LNCAP (cell line): ENCODE data around the gene LMAN1.

ENCODE experiments used
- TF ChIP-seq, protein P1 (sequence below): fragments of 450-650 bp; IDR thresholded peaks from 2 replicates; pipeline ENCODE4 v1.5.1; 2017; ENCODE audit warnings: mild to moderate bottlenecking

Gene LMAN1

DNA sequence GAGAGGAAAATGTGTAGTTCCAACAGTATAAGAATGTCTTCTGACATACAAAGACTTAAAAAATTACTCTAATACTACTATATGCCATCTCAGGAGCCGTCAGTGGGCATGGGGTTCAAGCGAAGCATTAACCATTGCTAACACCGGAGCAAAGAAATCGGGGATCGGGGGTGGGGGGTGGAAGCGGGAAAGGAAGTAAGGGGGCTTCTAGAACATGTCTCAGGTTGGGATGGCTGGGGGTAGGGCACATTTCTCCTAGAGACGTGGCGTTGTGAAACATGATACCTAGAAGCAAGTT, 702 bp downstream of the LMAN1 start:
- TF ChIP-seq, protein P1, sequence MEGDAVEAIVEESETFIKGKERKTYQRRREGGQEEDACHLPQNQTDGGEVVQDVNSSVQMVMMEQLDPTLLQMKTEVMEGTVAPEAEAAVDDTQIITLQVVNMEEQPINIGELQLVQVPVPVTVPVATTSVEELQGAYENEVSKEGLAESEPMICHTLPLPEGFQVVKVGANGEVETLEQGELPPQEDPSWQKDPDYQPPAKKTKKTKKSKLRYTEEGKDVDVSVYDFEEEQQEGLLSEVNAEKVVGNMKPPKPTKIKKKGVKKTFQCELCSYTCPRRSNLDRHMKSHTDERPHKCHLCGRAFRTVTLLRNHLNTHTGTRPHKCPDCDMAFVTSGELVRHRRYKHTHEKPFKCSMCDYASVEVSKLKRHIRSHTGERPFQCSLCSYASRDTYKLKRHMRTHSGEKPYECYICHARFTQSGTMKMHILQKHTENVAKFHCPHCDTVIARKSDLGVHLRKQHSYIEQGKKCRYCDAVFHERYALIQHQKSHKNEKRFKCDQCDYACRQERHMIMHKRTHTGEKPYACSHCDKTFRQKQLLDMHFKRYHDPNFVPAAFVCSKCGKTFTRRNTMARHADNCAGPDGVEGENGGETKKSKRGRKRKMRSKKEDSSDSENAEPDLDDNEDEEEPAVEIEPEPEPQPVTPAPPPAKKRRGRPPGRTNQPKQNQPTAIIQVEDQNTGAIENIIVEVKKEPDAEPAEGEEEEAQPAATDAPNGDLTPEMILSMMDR = no peak

DNA sequence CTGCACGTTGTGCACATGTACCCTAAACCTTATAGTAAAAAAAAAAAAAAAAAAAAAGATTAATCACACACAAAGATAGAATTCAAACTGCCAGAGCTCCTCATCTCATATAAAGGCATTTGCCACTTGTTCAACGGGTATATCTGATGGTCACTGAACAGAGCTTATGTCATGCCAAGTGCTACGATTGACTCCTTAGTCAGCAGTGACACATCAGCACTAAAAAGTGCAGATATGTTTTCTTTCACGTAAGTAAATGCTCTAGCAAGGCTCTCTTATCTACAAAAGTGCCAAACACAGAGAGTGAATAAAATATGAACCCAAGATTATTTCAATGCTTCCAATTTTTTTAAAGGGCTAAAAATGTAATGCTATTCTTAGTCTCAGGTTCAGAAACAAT, 1.1 kb downstream of the LMAN1 start:
- TF ChIP-seq, protein P1 = no peak

DNA sequence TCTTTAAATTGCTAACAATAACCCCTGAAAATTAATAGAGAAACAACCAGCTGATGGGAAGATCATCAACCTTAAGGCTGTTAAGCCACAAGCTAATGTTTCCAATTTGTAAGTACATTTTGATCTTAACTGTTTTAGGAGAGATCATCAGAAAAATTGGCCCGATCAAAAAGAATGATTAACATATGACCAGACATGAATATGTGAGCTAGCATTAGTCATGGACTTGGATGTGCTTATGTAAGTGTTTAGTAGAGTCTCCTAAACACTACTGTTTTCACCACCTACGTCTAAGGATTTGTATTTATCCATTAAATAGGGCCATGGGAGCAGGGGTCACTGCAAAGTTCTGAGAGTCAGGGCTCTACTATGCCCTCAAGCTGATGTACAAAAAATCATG, 4.3 kb downstream of the LMAN1 start:
- TF ChIP-seq, protein P1 = no peak

DNA sequence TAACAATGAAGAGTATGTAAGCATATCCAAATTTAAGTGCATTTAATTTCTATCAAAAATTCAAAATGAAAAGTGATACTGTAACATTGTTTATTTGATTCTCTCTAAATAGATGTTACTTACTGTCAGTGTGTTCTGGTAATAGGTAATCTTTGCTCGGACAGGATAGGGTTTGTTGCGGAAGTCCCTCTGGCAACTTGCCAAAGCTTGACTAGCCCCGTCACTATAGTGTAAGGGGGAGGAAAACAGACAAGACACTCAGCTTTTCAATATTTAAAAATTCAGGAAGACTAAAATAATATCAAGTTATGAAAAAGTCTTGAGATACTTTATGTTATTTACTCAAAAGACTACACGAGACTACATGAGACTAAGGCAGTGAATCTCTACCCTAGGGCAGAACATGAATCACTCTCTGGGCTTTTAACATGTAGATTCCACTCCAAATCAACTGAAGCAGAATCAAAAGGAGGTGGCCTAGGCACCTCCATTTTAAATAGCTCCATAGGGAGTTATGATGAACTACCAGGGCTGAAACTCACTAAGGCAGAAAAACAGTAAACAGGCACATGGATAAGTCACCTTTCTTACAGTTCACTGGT, 5.9 kb downstream of the LMAN1 start:
- TF ChIP-seq, protein P1 = no peak

DNA sequence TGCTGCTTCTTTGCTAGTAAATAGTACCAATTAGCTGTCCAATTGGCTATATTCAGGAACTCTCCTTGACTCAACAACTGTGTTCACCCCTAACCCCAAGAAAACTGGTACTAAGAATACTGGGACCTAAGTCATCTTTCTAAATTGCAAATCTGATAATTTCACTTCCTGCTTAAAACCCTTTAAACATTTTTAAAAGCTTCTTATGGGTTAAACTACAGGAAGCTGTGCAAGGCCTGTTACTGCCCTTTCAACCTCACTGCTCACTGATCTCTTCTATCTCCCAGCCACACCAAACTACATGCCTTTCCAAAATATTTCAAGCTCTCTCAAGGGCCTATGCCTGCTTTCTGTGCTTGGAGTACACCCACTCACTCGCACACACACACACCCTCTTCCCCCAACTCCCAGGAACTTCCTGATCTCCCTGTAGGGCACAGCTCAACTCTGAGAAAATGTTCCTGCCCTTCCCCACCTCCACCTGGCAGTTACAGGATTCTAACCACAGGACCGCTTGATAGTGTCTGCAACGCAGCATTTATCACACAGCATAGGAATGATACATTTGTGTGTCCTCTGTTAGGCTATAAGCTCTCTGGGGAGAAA, 6.7 kb downstream of the LMAN1 start:
- TF ChIP-seq, protein P1 = no peak

DNA sequence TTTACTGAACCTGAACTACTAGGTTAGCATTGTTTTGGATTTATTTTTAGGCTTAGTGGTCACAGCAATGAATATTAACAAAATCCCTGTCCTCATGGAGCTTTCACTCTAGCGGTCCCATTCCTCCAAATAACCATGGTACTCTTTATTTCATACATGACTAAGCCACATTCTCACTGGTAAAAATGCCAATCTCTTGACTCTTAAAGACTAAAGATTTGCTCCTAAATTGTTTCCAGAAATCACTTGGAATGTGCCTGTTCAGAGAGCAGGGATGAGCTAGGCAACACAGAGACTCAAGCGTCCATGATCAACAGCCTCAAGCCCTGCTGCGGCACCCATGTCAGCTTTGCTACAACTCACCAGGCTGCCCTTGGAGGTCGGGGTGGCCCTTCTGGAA, 13.5 kb downstream of the LMAN1 start:
- TF ChIP-seq, protein P1 = no peak

DNA sequence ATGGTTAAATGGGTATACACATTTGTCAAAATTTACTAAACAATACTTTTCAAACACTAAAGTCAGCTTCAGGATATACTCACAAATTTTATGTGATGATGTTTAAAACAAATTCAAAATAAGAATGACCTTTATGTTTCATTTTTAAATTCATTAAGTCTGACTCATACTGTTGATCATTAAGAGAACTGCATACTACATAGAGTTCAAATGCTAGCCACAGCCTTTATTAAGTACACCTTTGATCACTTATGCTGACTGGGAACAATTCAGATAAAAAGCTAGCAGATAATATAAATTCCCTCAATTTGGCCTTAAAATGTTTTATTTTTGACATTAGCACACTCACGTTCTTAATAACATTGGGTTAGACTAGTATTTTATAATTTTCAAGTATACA, 14.1 kb downstream of the LMAN1 start:
- TF ChIP-seq, protein P1 = no peak

DNA sequence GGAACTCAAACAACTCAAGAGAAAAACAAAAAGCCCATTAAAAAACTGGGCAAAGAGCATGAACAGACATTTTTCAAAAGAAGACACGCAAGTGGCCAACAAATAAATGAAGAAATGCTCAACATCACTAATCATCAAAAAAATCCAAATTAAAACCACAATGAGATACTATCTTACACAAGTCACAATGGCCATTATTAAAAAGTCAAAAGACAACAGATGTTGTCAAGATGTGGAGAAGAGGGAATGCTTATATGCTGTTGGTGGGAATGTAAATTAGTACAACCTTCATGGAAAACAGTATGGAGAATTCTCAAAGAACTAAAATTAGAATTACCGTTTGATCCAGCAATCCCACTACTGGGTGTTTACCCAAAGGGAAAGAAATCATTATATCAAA, 15.1 kb downstream of the LMAN1 start:
- TF ChIP-seq, protein P1 = no peak
